ACC112 (cell line): ENCODE results near the gene CXCL6.

ENCODE experiments used
- H2AFZ ChIP-seq: fragments of 200-600 bp; sonication (generic); one replicate; pipeline ENCODE4 v1.6.0; 2017; ENCODE audit warnings: antibody characterized with exemption, low read length; ENCODE audit not compliant: unreplicated experiment
- H3K27ac ChIP-seq: fragments of 200-600 bp; sonication (generic); 2 replicates; pipeline ENCODE4 v1.5.1; 2014; ENCODE audit warnings: low read depth, mild to moderate bottlenecking, antibody characterized with exemption, low read length, moderate library complexity
- H3K27me3 ChIP-seq: fragments of 200-600 bp; sonication (generic); 2 replicates; pipeline ENCODE4 v1.6.1; 2014; ENCODE audit warnings: mild to moderate bottlenecking, antibody characterized with exemption, low read length, moderate library complexity, mixed read lengths; ENCODE audit not compliant: insufficient read depth
- H3K36me3 ChIP-seq: fragments of 200-600 bp; sonication (generic); 2 replicates; pipeline ENCODE4 v1.6.1; 2016; ENCODE audit warnings: mild to moderate bottlenecking, antibody characterized with exemption, low read length, moderate library complexity, mixed read lengths; ENCODE audit not compliant: insufficient read depth
- H3K4me1 ChIP-seq: fragments of 200-600 bp; sonication (generic); one replicate; pipeline ENCODE4 v1.6.1; 2016; ENCODE audit warnings: low read length, mixed read lengths; ENCODE audit not compliant: insufficient read depth, unreplicated experiment, control insufficient read depth
- H3K4me3 ChIP-seq: fragments of 200-600 bp; sonication (generic); 2 replicates; pipeline ENCODE4 v1.5.1; 2014; ENCODE audit warnings: mild to moderate bottlenecking, low read depth, low read length
- H3K79me2 ChIP-seq: fragments of 200-600 bp; sonication (generic); one replicate; pipeline ENCODE4 v1.6.0; 2016; ENCODE audit warnings: low read length; ENCODE audit not compliant: control insufficient read depth, unreplicated experiment, insufficient read depth

Gene CXCL6

GRCh38 chr4:73817341-73817740, 19.1 kb upstream of the CXCL6 start:
- Histone ChIP-seq H3K79me2 (no peaks in the 10 kb centered on the region), H3K36me3 (no peaks in the 10 kb centered on the region), H3K27ac (peak overlapping the region; percentile 40), H3K27me3 (no peaks in the 10 kb centered on the region), H3K4me1 (peaks cover 23% of the 10 kb centered on the region), H2AFZ (no peak overlapping the region), H3K4me3 (no peak overlapping the region)

- Histone ChIP-seq H3K27me3 (no peaks in the 10 kb centered on the region), H3K27ac (no peak overlapping the region), H3K4me3 (no peak overlapping the region), H3K4me1 (peaks cover 31% of the 10 kb centered on the region), H3K36me3 (no peaks in the 10 kb centered on the region), H3K79me2 (no peaks in the 10 kb centered on the region), H2AFZ (no peak overlapping the region)
These were observed 15.2 kb upstream of the CXCL6 start for GRCh38 chr4:73821325-73821724.

- H3K79me2 ChIP-seq: no peaks in the 10 kb centered on the region
- no peaks in the 10 kb centered on the region for H3K36me3 ChIP-seq
- no peak overlapping the region for H2AFZ ChIP-seq
- H3K27ac ChIP-seq: peak overlapping the region; percentile 50
- no peak overlapping the region for H3K4me3 ChIP-seq
- H3K27me3 ChIP-seq: no peaks in the 10 kb centered on the region
- peaks cover 21% of the 10 kb centered on the region for H3K4me1 ChIP-seq
These were observed 14.1 kb upstream of the CXCL6 start for GRCh38 chr4:73822389-73822788.

GRCh38 chr4:73822812-73823504, 13.5 kb upstream of the CXCL6 start:
- no peak overlapping the region for H2AFZ ChIP-seq
- H3K27ac ChIP-seq: peak overlapping the region; percentile 50
- no peaks in the 10 kb centered on the region for H3K79me2 ChIP-seq
- peaks cover 20% of the 10 kb centered on the region for H3K4me1 ChIP-seq
- H3K27me3 ChIP-seq: no peaks in the 10 kb centered on the region
- no peak overlapping the region for H3K4me3 ChIP-seq
- H3K36me3 ChIP-seq: no peaks in the 10 kb centered on the region

GRCh38 chr4:73823760-73824159, 12.7 kb upstream of the CXCL6 start:
- Histone ChIP-seq H3K4me1 (peaks cover 21% of the 10 kb centered on the region), H2AFZ (no peak overlapping the region), H3K4me3 (no peak overlapping the region), H3K27ac (0 out of 2 replicates have a peak overlapping the region, but pooled peaks have one; percentile 50), H3K27me3 (no peaks in the 10 kb centered on the region), H3K79me2 (no peaks in the 10 kb centered on the region), H3K36me3 (no peaks in the 10 kb centered on the region)

- Histone ChIP-seq H2AFZ (peak overlapping the region; percentile 3), H3K27me3 (no peaks in the 10 kb centered on the region), H3K4me1 (peaks cover 20% of the 10 kb centered on the region), H3K27ac (peak overlapping the region; percentile 44), H3K36me3 (no peaks in the 10 kb centered on the region), H3K79me2 (no peaks in the 10 kb centered on the region), H3K4me3 (peak overlapping the region; percentile 10; the same call in 1 of the 2 replicates)
These were observed 7.5 kb upstream of the CXCL6 start for GRCh38 chr4:73828956-73829355.

GRCh38 chr4:73831569-73831968, 4.9 kb upstream of the CXCL6 start:
- no peaks in the 10 kb centered on the region for H3K27me3 ChIP-seq
- no peak overlapping the region for H2AFZ ChIP-seq
- H3K4me1 ChIP-seq: peaks cover 17% of the 10 kb centered on the region
- H3K27ac ChIP-seq: no peak overlapping the region
- H3K79me2 ChIP-seq: no peaks in the 10 kb centered on the region
- no peak overlapping the region for H3K4me3 ChIP-seq
- no peaks in the 10 kb centered on the region for H3K36me3 ChIP-seq

- Histone ChIP-seq H3K27me3 (no peaks in the 10 kb centered on the region), H3K4me3 (no peak overlapping the region), H3K79me2 (no peaks in the 10 kb centered on the region), H3K4me1 (peaks cover 23% of the 10 kb centered on the region), H3K27ac (peak overlapping the region; percentile 11), H3K36me3 (no peaks in the 10 kb centered on the region), H2AFZ (no peak overlapping the region)
These were observed 3.7 kb upstream of the CXCL6 start for GRCh38 chr4:73832651-73833237.

- Histone ChIP-seq H3K4me3 (peak overlapping the region; percentile 80), H3K4me1 (peaks cover 35% of the 10 kb centered on the region), H3K36me3 (no peaks in the 10 kb centered on the region), H2AFZ (no peak overlapping the region), H3K79me2 (peaks cover 3% of the 10 kb centered on the region), H3K27ac (peak overlapping the region; percentile 52; the same call in 1 of the 2 replicates), H3K27me3 (no peaks in the 10 kb centered on the region)
These were observed 2.6 kb downstream of the CXCL6 start for GRCh38 chr4:73839071-73839470.

- peaks cover 3% of the 10 kb centered on the region for H3K79me2 ChIP-seq
- H3K36me3 ChIP-seq: no peaks in the 10 kb centered on the region
- peak overlapping the region; percentile 0; the same call in 1 of the 2 replicates for H3K27ac ChIP-seq
- no peak overlapping the region for H3K4me3 ChIP-seq
- H3K27me3 ChIP-seq: no peaks in the 10 kb centered on the region
- peaks cover 40% of the 10 kb centered on the region for H3K4me1 ChIP-seq
- H2AFZ ChIP-seq: no peak overlapping the region
These were observed 3.2 kb downstream of the CXCL6 start for GRCh38 chr4:73839715-73840114.
